Measurements from ENCODE around the gene OBSCN. TPM values are rescaled to one million over a fixed set of nuclear protein-coding genes. Genes with fewer than 3 reads are reported as not detected.

The OBSCN gene
- total and polyA plus RNA-seq, 2 donors (not counting 3 experiments of a cell fraction or from before 2014, with no cell fraction given) = 1.5 to 2.9 TPM

DNA sequence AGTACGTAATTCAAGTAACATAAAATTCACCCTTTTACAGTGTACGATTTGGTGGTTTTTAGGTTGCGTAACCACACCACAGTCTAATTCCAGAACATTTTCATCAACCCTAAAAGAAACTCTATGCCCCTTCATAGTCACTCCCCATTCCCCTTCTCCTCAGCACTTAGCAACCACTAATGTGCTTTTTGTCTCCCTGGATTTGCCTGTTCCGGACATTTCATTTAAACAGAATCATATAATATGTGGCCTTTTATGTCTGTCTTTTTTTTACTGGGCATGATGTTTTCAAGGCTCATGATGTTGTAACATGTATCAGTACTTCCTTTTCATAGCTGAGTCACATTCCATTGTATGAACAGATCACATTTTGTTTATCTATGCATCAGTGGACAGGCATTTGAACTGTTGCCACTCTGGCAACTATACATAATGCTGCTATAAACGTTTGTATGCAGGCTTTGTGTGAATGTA is 20.8 kb downstream of the OBSCN start:
- Histone ChIP-seq H3K79me2 (ENCODE audit: control insufficient read depth, insufficient read depth, low read length) (no peaks in the 10 kb centered on the region), H3K27ac (ENCODE audit: insufficient read depth, low read depth, low read length) (no peak overlapping the region), H3K9me1 (replicated peaks; ENCODE audit: control insufficient read depth, extremely low read depth, insufficient read depth, low read length) (no peaks in the 10 kb centered on the region), H3K9me3 (replicated peaks; ENCODE audit: control insufficient read depth, insufficient read depth, low read length) (no peaks in the 10 kb centered on the region), H3K36me3 (ENCODE audit: control insufficient read depth in 2 of 2, extremely low read depth in 1 of 2, insufficient read depth in 2 of 2, low read length in 2 of 2) (no peaks in the 10 kb centered on the region), H3K4me3 (replicated peaks in 1 of 3; ENCODE audit: insufficient read depth in 1 of 3, low read depth in 1 of 3, low read length in 3 of 3) (no peak overlapping the region), H4K20me1 (replicated peaks; ENCODE audit: control insufficient read depth, extremely low read depth, insufficient read depth, low read length) (no peaks in the 10 kb centered on the region), H3K9ac (replicated peaks; ENCODE audit: extremely low read depth, insufficient read depth, low read length) (no peak overlapping the region), H3K27me3 (ENCODE audit: control insufficient read depth in 2 of 2, insufficient read depth in 2 of 2, low read length in 2 of 2) (peaks cover 2 to 5% of the 10 kb centered on the region in 2 experiments), H2AFZ (ENCODE audit: low read depth, low read length) (no peak overlapping the region), H3K4me2 (ENCODE audit: insufficient read depth, low read length) (no peak overlapping the region), H3K4me1 (ENCODE audit: control insufficient read depth, extremely low read depth, insufficient read depth, low read length) (no peaks in the 10 kb centered on the region)
- FAIRE-seq (no peak), DNase-seq (ENCODE audit: low read depth, low spot score) (peak; percentile 22)
- intact Hi-C loops (cut with micrococcal nuclease) = loop anchor here (2.0 kb wide), 1 partner anchor 164 kb away; no protein-coding TSS in a partner anchor
- ChIA-PET CTCF (interaction anchor here (1.9 kb wide), 1 partner anchor 287 kb away, joined by 6 read pairs; no protein-coding TSS in a partner anchor), POLR2A (no interaction called here)
- TF ChIP-seq, protein P1, sequence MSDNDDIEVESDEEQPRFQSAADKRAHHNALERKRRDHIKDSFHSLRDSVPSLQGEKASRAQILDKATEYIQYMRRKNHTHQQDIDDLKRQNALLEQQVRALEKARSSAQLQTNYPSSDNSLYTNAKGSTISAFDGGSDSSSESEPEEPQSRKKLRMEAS (IDR thresholded peaks at IDR 0.05; ENCODE audit: insufficient read depth, insufficient read length) = no peak
- TF ChIP-seq POLR2AphosphoS5 (IDR thresholded peaks at IDR 0.05; ENCODE audit: insufficient read depth, low read depth, low read length) = no peak
- TF ChIP-seq GATA2 (IDR thresholded peaks at IDR 0.05; ENCODE audit: insufficient read depth, insufficient read length, low read depth, low read length) = no peak
- no peak for TF ChIP-seq JUN (IDR thresholded peaks at IDR 0.05; ENCODE audit: borderline replicate concordance, insufficient read depth, insufficient read length, low read depth)
- TF ChIP-seq MYC (IDR thresholded peaks at IDR 0.05; ENCODE audit: low read depth, low read length) = no peak
- no peak for TF ChIP-seq EZH2 (IDR thresholded peaks at IDR 0.05; ENCODE audit: borderline replicate concordance, low read depth, low read length, severe bottlenecking)
- TF ChIP-seq FOS (IDR thresholded peaks at IDR 0.05; ENCODE audit: borderline replicate concordance, insufficient read depth, low read length) = no peak
- TF ChIP-seq, protein P2, sequence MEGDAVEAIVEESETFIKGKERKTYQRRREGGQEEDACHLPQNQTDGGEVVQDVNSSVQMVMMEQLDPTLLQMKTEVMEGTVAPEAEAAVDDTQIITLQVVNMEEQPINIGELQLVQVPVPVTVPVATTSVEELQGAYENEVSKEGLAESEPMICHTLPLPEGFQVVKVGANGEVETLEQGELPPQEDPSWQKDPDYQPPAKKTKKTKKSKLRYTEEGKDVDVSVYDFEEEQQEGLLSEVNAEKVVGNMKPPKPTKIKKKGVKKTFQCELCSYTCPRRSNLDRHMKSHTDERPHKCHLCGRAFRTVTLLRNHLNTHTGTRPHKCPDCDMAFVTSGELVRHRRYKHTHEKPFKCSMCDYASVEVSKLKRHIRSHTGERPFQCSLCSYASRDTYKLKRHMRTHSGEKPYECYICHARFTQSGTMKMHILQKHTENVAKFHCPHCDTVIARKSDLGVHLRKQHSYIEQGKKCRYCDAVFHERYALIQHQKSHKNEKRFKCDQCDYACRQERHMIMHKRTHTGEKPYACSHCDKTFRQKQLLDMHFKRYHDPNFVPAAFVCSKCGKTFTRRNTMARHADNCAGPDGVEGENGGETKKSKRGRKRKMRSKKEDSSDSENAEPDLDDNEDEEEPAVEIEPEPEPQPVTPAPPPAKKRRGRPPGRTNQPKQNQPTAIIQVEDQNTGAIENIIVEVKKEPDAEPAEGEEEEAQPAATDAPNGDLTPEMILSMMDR (IDR thresholded peaks at IDR 0.05; ENCODE audit: extremely low read depth in 1 of 2, insufficient read depth in 1 of 2, low read depth in 1 of 2, low read length in 2 of 2) = no peak
- TF ChIP-seq POLR2A (IDR thresholded peaks at IDR 0.05; ENCODE audit: low read depth, low read length) = no peak
- dilution Hi-C loops (cut with MboI; ENCODE audit: extremely low pct_ligation_motif_present, low sequenced_read_pairs) = no loop called here
- no TSS peak for BruUV-seq (replicated peaks)
